ENCODE measurements around the gene IRS1. TPM values are rescaled to one million over a fixed set of nuclear protein-coding genes. Genes with fewer than 3 reads are reported as not detected.

Gene IRS1
- polyA plus RNA-seq, 1 of the 3 experiments (the other 2 are of a cell fraction): 16.5 TPM

DNA sequence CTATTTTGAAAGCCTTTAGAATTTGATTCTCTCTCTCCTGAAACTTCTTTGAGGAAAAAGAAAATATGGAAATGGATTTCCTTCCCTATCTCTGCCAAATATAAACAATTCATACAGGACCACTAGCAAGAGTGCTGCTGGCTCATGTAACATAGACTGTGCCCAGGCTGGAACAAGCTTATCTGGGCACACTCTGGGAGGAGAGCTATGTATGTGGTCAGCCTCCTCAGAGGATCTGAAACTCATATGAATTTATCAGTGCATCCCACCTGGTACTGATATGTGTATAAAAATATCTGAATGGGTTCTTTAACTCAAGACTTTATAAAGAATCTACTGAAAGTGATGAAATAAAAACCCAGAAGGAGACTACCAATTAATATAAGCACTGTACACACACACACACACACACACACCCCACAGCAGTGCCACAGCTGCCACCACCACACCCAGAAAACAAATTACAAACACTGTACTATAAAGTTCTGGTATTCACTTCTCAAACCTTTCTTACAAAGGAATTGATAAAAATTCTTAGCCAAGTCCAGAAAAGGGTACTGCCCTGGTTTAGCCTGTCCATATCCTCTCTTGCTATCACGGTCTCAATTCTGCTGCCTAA is 115.6 kb downstream of the IRS1 start:
- Histone ChIP-seq H3K79me2 (ENCODE audit: insufficient read depth) (no peaks in the 10 kb centered on the region), H3K36me3 (replicated peaks in 1 of 2; ENCODE audit: control insufficient read depth in 1 of 2, insufficient read depth in 2 of 2, low read length in 1 of 2) (no peaks in the 10 kb centered on the region), H3K9me3 (no peaks in the 10 kb centered on the region), H4K20me1 (ENCODE audit: insufficient read depth) (no peaks in the 10 kb centered on the region), H3K27ac (ENCODE audit: low read depth in 2 of 2, low read length in 1 of 2) (no peak overlapping the region), H3K4me3 (ENCODE audit: low read depth in 2 of 2, low read length in 1 of 2) (no peak overlapping the region), H3K4me2 (no peak overlapping the region), H3F3A (replicated peaks; ENCODE audit: insufficient read depth) (no peaks in the 10 kb centered on the region), H3K9me2 (no peaks in the 10 kb centered on the region), H3K9ac (no peak overlapping the region), H3K4me1 (ENCODE audit: control insufficient read depth in 1 of 2, insufficient read depth in 2 of 2, low read depth in 1 of 2, low read length in 1 of 2) (peaks cover 0 to 8% of the 10 kb centered on the region in 2 experiments; a peak in 1 of 4 replicates), H2AFZ (ENCODE audit: low read depth) (no peak overlapping the region), H3K27me3 (ENCODE audit: insufficient read depth) (no peaks in the 10 kb centered on the region)
- POLR2A ChIA-PET: no interaction called here
- 83% methylated on average over 1 of the region's 1 CpG for WGBS (ENCODE audit: low lambda C conversion rate)
- no peak for DNase-seq
- TF ChIP-seq RCOR1 (IDR thresholded peaks at IDR 0.05; ENCODE audit: low read length): no peak
- no peak for TF ChIP-seq REST (IDR thresholded peaks at IDR 0.05; ENCODE audit: low read depth, low read length)
- no peak for TF ChIP-seq GABPA (IDR thresholded peaks at IDR 0.05; ENCODE audit: low read depth)
- TF ChIP-seq MEF2A (IDR thresholded peaks at IDR 0.05; ENCODE audit: borderline replicate concordance, low read depth): no peak
- no peak for TF ChIP-seq FOXM1 (IDR thresholded peaks at IDR 0.05; ENCODE audit: low read depth)
- no peak for TF ChIP-seq TAF1 (IDR thresholded peaks at IDR 0.05; ENCODE audit: borderline replicate concordance, low read depth, low read length)
- no peak for TF ChIP-seq ZBTB33 (IDR thresholded peaks at IDR 0.05; ENCODE audit: borderline replicate concordance, low read depth)
- no peak for TF ChIP-seq FOXJ3 (CRISPR knock-in tag; IDR thresholded peaks at IDR 0.05)
- no peak for TF ChIP-seq FOSL2 (IDR thresholded peaks at IDR 0.05; ENCODE audit: borderline replicate concordance, low read depth)
- TF ChIP-seq RXRA (IDR thresholded peaks at IDR 0.05; ENCODE audit: borderline replicate concordance, low read depth): no peak
- no peak for TF ChIP-seq SMC3 (IDR thresholded peaks at IDR 0.05; ENCODE audit: low read depth, low read length)
- TF ChIP-seq GATA2 (CRISPR knock-in tag; IDR thresholded peaks at IDR 0.05): no peak
- TF ChIP-seq TEAD4 (IDR thresholded peaks at IDR 0.05; ENCODE audit: borderline replicate concordance, insufficient read depth): no peak
- TF ChIP-seq SIN3A (IDR thresholded peaks at IDR 0.05; ENCODE audit: borderline replicate concordance, low read depth, low read length): no peak
- no peak for TF ChIP-seq JUND (IDR thresholded peaks at IDR 0.05)
- TF ChIP-seq YY1 (IDR thresholded peaks at IDR 0.05; ENCODE audit: low read depth): no peak
- TF ChIP-seq, protein P1, sequence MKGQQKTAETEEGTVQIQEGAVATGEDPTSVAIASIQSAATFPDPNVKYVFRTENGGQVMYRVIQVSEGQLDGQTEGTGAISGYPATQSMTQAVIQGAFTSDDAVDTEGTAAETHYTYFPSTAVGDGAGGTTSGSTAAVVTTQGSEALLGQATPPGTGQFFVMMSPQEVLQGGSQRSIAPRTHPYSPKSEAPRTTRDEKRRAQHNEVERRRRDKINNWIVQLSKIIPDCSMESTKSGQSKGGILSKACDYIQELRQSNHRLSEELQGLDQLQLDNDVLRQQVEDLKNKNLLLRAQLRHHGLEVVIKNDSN (IDR thresholded peaks at IDR 0.05; ENCODE audit: borderline replicate concordance, low read depth): no peak
- no peak for TF ChIP-seq MAX (IDR thresholded peaks at IDR 0.05; ENCODE audit: low read depth)
- TF ChIP-seq NFIC (IDR thresholded peaks at IDR 0.05; ENCODE audit: borderline replicate concordance): no peak
- TF ChIP-seq RFX5 (IDR thresholded peaks at IDR 0.05; ENCODE audit: low read length): no peak
- CTCF ChIA-PET: no interaction called here
